Measurements from ENCODE around the gene RADIL. TPM values are rescaled to one million over a fixed set of nuclear protein-coding genes. Genes with fewer than 3 reads are reported as not detected.

Gene RADIL
- total RNA-seq, 1 donor from 2014 or later: 2.1 TPM

DNA sequence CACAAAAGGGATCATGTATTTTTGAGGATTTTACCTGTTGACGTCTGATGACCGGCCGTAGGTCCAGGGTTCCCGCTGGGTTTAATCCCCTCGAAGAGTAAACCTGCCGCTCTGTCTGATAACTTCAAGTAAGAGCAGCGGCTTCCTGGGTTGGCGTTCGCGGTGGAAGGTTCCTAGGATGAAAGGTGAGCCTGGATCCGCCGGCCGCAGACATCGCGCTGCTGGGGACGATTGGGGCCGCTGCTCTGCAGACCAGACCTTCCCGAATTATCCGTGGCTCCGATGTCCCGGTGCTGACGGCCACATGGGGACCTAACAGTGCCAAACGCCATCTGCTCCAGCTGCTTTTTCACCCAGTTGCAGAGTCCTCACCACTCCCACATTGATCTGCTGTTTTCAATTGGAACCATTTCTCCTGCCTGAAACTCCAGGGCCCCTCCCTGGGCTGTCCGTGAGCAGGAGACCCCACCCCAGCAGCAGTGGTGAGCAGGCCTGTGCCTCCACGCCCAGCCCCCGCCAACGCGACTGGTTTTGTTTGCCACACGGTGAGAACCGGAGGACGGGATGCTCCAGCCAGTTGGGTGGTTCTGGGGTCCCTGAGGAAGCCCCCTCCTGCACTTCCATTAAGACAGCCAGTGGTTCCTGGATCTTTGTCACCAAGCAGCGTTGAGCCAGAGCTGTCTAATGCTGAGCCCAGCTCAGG lies 120.3 kb downstream of the RADIL start:
- DNase-seq (ENCODE audit: extremely low spot score, unreplicated experiment): no peak
- H3K4me1 Mint-ChIP-seq (ENCODE audit: unreplicated experiment): no peaks in the 10 kb centered on the region
- TF ChIP-seq, protein P1, sequence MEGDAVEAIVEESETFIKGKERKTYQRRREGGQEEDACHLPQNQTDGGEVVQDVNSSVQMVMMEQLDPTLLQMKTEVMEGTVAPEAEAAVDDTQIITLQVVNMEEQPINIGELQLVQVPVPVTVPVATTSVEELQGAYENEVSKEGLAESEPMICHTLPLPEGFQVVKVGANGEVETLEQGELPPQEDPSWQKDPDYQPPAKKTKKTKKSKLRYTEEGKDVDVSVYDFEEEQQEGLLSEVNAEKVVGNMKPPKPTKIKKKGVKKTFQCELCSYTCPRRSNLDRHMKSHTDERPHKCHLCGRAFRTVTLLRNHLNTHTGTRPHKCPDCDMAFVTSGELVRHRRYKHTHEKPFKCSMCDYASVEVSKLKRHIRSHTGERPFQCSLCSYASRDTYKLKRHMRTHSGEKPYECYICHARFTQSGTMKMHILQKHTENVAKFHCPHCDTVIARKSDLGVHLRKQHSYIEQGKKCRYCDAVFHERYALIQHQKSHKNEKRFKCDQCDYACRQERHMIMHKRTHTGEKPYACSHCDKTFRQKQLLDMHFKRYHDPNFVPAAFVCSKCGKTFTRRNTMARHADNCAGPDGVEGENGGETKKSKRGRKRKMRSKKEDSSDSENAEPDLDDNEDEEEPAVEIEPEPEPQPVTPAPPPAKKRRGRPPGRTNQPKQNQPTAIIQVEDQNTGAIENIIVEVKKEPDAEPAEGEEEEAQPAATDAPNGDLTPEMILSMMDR (IDR thresholded peaks at IDR 0.05): no peak
- H3K27ac Mint-ChIP-seq (ENCODE audit: unreplicated experiment): no peak overlapping the region
- no peaks in the 10 kb centered on the region for H3K9me3 Mint-ChIP-seq (ENCODE audit: unreplicated experiment)
- no peak overlapping the region for H3K4me3 Mint-ChIP-seq (ENCODE audit: unreplicated experiment)
- H3K27me3 Mint-ChIP-seq (ENCODE audit: unreplicated experiment): no peaks in the 10 kb centered on the region
- peaks cover 23% of the 10 kb centered on the region for H3K36me3 Mint-ChIP-seq (ENCODE audit: unreplicated experiment)

GRCh38 chr7:4762121-4763055 lies 121.1 kb downstream of the RADIL start:
- Mint-ChIP-seq H3K36me3 (ENCODE audit: unreplicated experiment) (peaks cover 29% of the 10 kb centered on the region), H3K4me1 (ENCODE audit: unreplicated experiment) (no peaks in the 10 kb centered on the region), H3K4me3 (ENCODE audit: unreplicated experiment) (no peak overlapping the region), H3K9me3 (ENCODE audit: unreplicated experiment) (no peaks in the 10 kb centered on the region), H3K27ac (ENCODE audit: unreplicated experiment) (no peak overlapping the region), H3K27me3 (ENCODE audit: unreplicated experiment) (no peaks in the 10 kb centered on the region)
- TF ChIP-seq, protein P1 (IDR thresholded peaks at IDR 0.05): no peak
- DNase-seq (ENCODE audit: extremely low spot score, unreplicated experiment): no peak

DNA sequence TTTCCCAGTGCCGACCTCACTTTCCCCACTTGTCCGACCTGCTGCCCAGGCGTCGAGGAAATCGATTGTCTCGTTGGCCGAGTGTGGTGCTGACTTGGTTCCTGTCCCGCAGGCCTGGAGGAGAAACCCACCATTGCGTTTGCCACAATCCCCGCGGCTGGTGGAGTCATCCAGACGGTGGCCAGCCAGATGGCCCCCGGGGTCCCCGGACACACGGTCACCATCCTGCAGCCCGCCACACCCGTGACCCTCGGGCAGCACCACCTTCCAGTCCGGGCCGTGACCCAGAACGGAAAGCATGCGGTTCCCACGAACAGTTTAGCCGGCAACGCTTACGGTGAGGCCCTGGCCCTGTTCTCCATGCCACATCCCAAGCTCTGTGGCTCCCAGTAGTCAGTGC lies 122.6 kb downstream of the RADIL start:
- no peak for DNase-seq (ENCODE audit: extremely low spot score, unreplicated experiment)
- Mint-ChIP-seq H3K27me3 (ENCODE audit: unreplicated experiment) (no peaks in the 10 kb centered on the region), H3K4me3 (ENCODE audit: unreplicated experiment) (no peak overlapping the region), H3K36me3 (ENCODE audit: unreplicated experiment) (peaks cover 26% of the 10 kb centered on the region), H3K27ac (ENCODE audit: unreplicated experiment) (no peak overlapping the region), H3K9me3 (ENCODE audit: unreplicated experiment) (no peaks in the 10 kb centered on the region), H3K4me1 (ENCODE audit: unreplicated experiment) (no peaks in the 10 kb centered on the region)
- TF ChIP-seq, protein P1 (IDR thresholded peaks at IDR 0.05): no peak

GRCh38 chr7:4759211-4759610 lies 124.3 kb downstream of the RADIL start:
- Mint-ChIP-seq H3K36me3 (ENCODE audit: unreplicated experiment) (peaks cover 31% of the 10 kb centered on the region), H3K9me3 (ENCODE audit: unreplicated experiment) (no peaks in the 10 kb centered on the region), H3K4me1 (ENCODE audit: unreplicated experiment) (no peaks in the 10 kb centered on the region), H3K27me3 (ENCODE audit: unreplicated experiment) (no peaks in the 10 kb centered on the region), H3K27ac (ENCODE audit: unreplicated experiment) (no peak overlapping the region), H3K4me3 (ENCODE audit: unreplicated experiment) (no peak overlapping the region)
- DNase-seq (ENCODE audit: extremely low spot score, unreplicated experiment): no peak
- TF ChIP-seq, protein P1 (IDR thresholded peaks at IDR 0.05): no peak

DNA sequence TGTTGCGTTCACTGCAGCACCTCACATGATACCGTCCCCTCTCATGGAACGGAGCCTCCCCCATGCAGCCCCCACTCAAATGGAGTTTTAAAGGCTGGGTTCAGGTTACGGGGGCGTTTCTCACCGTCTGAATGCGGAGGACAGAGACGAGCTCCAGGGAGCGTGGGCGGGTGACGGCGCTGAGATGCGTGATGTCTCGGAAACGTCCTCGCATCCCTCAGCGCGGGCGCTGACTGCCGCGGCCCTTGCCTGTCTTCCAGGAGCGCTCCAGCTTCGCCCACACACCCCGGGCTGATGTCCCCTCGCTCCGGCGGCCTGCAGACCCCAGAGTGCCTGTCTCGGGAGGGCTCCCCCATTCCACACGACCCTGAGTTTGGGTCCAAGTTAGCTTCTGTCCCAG lies 124.7 kb downstream of the RADIL start:
- no peak for DNase-seq (ENCODE audit: extremely low spot score, unreplicated experiment)
- H3K36me3 Mint-ChIP-seq (ENCODE audit: unreplicated experiment): peaks cover 31% of the 10 kb centered on the region
- H3K9me3 Mint-ChIP-seq (ENCODE audit: unreplicated experiment): no peaks in the 10 kb centered on the region
- H3K4me3 Mint-ChIP-seq (ENCODE audit: unreplicated experiment): no peak overlapping the region
- H3K27me3 Mint-ChIP-seq (ENCODE audit: unreplicated experiment): no peaks in the 10 kb centered on the region
- no peak overlapping the region for H3K27ac Mint-ChIP-seq (ENCODE audit: unreplicated experiment)
- TF ChIP-seq, protein P1 (IDR thresholded peaks at IDR 0.05): no peak
- no peaks in the 10 kb centered on the region for H3K4me1 Mint-ChIP-seq (ENCODE audit: unreplicated experiment)

Data from osteocyte (in vitro differentiated cells).